HG02840 (cell line): ENCODE measurements around the gene KCNE1.
"Not testable (repeated sequence)": the region's sequence is repeated elsewhere in the genome, so short reads cannot be mapped to it uniquely, and the experiment has no call there.

ENCODE experiments used
- ATAC-seq: cut with Tn5 transposase; IDR thresholded peaks from one replicate; pipeline ENCODE4 v1.9.1; 2021; ENCODE audit warnings: mild to moderate bottlenecking, moderate library complexity, moderate number of reproducible peaks; ENCODE audit not compliant: unreplicated experiment, low FRiP score

The KCNE1 gene

DNA sequence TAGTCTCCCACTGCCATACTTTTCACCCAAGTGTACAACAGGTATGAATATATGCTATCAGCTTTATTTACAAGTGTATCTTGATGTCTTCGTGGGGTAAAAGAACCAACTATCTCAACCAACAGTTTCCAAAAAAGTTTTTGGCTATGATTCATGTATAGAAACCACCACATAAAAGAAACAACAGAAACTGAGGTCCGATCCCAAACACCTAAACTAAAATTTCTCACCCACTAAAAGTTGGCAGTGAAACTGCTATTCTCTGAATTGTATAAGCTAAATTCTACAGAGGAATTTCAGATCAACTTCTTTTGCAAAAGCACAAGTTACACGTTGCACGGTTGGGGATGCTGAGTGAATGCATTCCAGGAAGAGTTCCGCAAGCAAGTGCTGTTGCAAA lies 5.0 kb upstream of the KCNE1 start:
- no peak for ATAC-seq

DNA sequence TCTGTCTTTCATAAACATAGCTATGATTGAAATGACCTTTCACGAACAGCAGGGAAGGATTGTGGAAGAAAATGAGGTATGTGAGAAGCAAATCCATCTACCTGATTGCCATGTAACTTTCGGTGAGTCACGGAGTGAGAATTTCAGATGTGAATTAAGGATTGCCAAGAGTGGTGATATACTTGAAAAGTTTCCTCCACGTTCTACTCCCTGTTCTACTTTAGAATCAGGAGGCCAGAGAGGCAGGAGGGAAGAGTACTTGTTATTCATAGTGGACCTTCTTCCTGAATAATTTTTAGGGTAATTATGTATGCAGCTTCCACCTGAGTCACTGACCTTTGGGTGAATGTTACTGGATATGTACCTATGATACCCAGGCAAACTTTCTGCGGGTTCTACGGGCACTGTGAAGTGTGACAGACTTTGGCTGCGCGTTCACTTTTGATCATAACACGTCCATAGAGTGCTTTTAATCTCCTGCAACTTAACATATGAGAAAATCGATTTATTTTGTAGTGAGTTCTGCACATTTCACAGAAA lies 2.6 kb upstream of the KCNE1 start:
- ATAC-seq = no peak

DNA sequence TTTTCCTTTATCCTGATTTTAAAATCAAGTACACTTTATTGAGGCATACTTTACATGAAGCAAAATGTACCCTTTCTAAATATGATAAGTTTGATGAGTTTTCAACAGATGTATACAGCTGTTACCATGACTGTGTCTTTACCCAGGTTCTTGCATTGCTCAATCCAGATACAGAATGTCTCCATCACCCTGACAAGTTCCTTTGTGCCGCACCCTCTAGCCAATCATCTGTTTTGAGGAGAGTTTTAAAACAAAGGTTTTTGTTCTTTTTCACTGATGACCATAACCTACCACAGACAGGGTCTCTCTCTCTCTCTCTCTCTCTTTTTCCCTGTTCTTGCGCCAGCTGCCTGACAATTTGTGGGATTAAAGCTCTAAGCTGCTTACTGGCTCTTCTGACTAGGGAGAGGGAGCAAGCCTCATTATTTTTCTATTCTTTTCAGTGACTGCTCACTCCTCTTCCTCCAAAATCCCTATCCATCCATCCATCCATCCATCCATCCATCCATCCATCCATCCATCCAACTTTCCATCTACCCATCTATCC lies 1.2 kb upstream of the KCNE1 start:
- no peak for ATAC-seq

DNA sequence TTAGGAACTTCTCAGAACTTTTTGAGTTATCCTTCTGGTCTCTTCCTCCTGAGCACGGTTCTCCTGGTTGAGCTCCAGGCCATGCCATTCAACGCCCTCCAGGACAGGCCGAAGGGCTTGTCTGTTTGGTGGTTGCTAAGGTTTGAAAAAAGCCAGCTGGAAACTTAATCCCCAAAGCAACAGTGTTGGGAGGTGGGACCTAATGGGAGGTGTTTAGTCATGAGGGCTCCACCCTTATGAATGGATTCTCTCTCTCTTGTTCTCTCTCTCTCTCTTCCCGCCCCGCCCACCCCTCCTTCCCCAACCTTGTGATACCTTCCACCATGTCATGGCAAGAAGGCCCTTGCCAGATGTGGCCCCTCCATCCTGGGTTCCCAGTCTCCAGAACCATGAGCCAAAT lies 829 bp downstream of the KCNE1 start:
- ATAC-seq = no peak

DNA sequence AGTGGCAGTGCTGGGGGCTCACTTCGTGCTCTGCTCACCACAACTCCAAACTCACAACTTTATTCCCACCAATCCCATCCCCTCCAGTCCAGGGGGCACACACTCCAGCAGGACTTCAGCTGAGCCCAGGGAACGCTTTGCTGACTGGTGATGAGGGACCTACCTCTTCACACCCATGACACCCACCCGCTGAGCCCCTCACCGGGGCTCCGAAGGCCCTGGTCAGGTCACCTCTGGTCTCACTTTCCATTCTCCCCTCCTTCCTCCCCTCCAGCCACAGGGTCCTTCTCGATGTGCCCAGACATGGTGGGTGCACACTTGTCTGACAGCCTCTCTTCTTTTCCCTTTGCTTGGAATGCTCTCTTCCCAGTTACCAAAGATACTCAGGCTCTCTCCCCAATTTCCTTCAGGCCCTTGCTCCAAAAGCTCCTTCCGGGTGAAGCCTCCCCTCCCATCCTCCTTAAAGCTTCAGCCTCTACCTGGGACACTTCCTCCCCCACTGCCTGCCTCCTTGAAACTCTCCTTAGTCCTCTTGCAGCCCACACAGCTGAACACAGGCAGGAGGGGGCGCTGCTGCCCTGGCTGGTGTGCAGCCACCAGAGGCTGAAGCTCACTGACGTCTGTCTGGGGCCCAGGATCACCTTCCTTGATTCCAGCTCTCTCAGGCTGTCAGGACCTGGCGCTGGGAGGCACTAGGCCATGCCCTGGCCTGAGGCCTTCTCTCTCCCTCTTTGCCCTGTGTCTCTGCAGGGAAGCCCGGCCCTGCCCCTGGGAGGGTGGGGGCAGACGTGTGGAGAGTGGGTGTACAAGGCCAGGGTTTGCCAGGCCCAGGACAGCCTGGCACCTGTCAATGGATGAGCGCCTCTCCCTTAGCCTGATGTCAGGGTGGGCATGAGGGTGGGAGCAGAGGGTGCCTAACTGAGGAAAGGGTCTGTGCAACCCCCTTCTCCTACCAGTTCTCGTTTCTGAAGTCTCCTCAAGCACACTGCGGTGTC lies 1.6 kb downstream of the KCNE1 start:
- no peak for ATAC-seq

DNA sequence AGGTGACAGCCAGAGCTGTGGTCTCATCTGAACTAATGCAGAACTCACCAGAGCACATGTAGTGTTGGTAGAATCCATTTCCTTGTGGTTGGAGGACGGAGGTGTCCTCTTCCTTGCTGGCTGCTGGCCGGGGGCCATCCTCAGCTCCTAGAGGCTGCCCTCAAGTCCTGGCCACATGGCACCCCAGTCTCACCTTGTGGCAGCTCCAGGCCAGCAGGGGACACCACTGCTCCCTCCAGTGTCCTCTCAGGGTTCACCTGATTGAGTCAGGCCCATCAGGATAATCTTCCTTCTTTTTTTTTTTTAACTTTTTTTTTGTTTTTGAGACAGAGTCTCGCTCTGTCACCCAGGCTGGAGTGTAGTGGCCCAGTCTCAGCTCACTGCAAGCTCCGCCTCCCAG lies 2.9 kb downstream of the KCNE1 start:
- ATAC-seq = no peak

DNA sequence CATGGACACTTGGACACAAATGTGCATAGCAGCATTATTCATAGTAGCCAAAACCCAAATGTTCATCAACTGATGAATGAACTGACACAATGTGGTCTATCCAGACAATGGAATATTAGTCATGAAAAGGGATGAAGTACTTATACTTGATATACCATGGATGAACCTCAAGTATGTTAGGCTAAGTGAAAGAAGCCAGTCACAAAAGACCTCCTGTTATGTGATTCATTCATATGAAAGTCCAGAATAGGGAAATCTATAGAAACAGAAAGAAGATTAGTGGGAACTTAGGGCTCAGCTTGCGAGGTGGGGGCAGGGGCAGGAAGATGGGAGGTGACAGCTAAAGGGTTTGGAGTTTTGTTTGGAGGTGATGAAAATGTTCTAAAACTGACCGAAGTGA lies 7.4 kb downstream of the KCNE1 start:
- no peak for ATAC-seq

DNA sequence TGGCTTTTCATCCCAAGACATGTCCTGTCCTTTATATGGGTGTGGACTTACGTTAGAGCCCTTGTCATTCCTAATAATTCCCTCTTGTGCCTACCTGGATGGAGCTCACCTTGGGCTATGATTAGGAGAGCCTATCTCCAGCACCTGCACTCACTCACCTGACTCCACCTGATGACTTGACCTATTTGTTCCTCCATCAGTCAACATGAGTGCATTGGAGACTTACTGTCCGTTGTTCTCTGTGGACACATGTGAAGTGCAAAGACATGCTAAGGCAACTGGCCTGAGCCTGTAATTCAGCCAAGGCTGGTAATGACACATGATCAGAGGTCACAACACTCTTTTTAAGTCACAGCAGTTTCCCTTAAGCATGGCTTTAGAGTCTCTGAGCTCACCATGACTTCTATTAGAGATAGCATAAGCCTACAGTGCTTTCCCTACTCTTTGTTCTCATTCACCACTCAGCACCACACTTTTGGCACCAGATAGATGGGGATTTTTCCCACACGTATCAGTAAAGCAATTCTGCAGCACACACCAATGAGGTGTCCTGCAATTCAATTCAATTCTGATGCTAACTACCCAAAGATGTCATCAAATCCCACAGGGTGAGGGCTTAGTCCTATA lies 9.4 kb downstream of the KCNE1 start:
- ATAC-seq = no peak

DNA sequence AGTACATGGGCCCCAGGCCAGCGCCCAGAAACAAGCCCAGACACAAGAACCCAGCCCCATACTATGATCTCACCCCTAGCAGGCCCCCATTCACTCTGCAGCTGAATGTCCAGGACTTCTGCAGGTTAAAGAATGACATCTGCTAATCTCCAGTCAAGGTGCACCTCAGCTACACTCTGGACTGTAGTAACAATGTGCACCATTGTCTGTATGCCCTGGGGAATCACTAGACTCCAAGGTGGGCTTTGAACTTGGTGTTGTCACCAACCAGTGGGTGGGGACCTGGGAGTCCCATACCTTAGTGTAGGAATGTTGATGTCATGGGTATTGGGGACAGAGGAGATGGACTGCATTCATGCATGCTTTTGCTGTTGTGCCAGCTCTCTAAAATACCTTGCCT lies 10.3 kb downstream of the KCNE1 start:
- ATAC-seq = no peak

DNA sequence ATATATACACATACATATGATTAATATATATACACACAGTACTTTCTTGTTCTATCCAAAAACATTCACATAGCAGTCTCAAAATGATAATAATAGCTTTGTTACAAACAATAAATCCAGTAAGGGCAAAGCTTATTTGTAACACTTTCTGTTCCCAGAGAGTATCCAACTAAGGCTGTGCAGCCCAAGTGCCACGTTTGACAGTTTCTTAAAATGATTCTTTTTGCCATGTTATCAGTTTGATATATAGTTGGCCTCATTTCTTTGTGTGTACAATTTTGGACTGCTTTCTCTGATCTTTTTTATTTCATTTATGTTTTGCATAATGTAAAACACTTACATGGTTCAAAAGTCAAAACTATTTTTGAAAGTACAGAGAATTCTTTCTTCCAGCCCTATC lies 11.8 kb downstream of the KCNE1 start:
- ATAC-seq = no peak

DNA sequence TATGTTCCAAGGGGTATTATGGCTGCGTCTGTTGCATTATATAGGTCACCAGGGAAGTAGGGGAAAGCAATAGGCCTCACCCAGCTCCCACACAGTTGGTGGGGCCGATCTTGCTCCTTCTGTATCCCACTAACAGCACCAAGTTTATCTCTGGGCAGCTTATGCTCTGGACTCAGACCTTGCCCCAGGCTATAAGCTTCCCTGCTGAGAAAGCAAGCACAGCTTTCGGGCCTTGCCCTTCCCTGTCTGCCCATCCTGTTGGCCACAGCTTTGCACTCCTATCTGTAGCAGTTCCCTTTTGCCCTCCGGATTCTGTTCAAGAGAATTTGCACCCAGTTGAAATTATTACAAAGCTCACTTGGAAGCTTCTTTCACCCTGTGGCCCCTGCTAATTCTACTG lies 12.9 kb downstream of the KCNE1 start:
- ATAC-seq = no peak

DNA sequence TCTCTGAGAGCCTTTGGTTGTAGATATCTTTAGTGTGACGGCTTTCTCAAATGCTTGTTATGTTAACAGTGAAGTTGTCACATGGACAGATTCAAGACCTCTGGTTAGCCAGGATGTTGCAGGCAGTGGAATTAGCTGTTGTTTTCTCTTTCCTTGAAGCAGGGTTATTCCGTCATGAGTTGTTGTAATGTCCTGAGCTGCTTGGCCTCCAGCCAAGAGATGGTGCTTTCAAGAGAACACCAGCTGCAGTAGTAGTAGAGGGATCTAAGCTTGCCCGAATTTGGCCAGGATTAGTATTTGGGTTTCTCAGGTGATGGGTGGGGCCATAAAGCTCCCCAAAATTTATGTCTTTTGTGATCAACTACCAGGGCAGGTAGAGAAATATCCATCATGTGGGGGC lies 13.4 kb downstream of the KCNE1 start:
- no peak for ATAC-seq

DNA sequence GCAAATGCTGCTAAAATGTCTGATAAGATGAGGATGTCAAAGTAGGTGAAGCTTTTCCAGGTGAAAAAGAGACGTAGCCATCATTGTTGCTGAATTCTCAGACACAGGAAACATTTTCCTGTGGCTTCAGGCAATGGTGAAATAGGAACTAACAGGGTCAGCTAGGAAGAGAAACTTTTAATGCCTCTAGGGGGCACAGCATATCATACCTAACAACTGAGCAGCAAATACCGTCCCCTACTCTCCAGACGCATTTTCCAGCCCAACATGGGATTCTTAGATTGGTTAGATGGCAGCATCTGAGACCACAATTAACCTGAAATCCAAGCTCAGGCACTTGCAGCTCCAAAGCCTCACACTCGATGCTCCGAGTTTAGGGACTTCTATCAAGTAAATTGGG lies 28.2 kb downstream of the KCNE1 start:
- ATAC-seq = not testable (repeated sequence)

DNA sequence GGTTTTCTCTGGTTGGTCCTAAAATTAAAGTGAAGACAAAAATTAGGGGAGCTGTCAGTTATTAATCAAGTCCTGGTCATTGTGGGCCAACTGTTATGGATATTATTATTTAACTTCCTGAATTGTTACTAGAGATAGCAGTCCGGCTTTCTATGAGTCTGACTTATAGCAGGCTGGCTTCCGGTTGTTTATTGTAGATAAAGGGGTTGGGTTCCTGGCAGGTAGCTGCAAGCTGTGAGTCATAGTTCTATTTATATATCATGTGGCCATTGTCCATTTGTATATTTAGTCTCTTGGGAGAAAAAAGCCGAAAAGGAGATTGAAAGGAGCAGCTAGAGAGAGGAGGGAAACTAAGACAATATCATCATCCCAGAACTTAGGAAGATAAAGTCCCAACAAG lies 28.6 kb downstream of the KCNE1 start:
- not testable (repeated sequence) for ATAC-seq

DNA sequence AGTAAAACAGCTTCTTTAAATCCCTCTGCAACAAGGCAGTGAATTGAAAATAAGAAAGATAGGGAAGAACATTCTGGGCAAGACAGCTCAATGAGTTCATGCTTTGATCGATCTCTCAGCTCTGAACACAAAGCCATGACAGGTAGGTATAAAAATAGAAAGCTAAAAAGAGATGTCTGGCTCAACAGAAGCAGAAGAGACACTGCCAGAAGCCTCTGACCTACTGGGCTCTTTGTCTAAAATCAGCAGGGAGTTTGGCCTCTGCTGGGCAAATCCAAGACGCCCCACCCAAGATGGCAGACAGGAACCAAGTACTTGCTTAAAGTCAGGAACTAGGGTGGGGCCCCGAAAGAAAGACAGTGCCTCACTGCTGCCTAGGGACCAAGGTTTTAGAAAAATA lies 44.7 kb downstream of the KCNE1 start:
- not testable (repeated sequence) for ATAC-seq

DNA sequence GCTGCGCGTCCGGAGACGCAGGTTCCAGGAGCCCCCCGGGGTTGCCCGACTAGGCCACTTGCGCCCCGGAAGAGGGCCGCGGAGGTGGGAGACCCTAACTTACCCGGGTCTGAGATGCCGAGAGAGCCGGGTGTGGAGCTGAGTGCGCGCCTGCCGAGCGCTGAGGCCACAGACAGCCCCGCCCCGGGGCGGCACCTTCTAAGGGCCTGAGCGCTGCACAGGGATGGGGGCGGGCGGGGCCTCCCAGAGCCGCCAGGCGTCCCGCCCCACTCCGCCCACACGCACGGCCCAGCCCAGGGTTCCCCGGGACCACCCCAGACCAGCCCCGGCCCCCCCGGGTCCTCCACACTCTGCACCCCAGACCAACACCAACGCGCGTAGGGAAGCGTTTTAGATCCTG lies 52.6 kb downstream of the KCNE1 start:
- not testable (repeated sequence) for ATAC-seq

DNA sequence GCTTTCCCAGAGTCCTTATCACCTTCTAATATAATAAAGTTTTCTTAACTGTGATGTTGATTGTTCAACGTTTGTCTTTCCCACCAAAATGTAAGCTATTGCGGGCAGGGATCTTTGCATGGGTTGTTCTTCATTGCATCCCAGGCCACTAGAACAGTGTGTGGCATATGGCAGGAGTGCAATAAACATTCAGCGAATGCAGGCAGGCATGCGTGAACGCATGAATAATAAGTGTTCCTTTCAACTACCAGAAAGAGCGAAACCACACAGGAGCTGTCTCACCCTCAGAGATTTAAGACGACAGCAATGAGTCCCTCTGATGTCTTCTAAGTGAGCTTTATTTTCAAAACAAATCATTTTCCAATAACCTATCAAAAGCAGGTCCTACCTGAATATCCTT lies 53.7 kb downstream of the KCNE1 start:
- not testable (repeated sequence) for ATAC-seq

DNA sequence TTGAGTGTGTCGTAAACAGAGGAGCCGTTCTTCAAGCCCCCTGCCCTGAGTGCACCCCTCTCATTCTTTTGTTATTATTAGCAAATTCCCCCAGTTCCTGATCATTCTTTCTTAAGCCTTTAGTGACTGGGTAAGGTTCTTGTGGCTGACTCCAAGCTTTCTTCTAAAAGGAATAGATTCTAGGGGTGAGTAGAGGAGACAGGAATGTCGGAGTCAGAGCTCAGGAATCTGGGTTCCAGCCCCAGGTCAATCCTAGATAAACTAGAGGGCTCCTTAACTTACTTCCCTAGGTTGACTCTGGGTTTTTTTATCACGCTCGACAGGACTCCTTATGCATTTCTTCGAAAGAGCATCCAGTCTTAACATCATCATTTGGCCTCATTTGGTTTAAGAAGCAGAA lies 55.8 kb downstream of the KCNE1 start:
- not testable (repeated sequence) for ATAC-seq

DNA sequence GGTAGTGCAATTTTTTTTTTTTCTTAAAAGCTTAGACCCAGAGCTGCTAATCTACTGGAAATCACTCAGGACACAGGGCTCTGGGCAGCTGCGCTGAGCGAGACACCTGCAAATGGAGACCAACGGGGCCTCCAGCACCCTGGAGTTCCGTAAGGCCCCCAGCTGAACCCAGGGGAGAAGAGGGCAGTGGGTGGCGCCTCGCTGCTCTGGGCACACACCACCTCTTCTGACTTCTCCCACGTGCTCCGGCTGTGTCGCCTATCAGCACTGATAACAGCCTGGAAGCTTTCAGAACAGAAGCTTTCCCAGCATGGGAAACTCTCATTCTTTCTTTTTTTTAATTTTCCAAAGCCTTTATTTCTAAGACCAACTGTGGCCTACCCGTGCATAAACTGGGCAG lies 56.4 kb downstream of the KCNE1 start:
- not testable (repeated sequence) for ATAC-seq

DNA sequence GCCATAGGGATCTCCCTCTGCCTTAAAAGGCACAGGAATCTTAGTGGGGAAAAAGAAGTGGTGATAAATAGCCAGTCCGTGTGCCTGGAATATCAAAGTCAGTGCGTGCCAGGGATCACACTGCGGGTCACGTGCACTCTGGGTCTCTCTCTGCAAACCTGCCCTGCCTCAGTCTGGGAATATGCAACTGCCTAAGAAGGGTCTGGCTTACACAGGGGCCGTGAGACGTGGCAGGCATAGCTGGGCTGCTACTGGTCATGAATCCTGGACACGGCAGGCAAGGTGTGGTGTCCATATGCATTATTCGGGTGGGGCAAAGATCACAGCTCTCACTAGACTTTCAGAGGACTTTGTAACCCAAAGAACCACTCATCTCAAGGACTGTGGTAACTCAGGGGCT lies 65.0 kb downstream of the KCNE1 start:
- not testable (repeated sequence) for ATAC-seq

DNA sequence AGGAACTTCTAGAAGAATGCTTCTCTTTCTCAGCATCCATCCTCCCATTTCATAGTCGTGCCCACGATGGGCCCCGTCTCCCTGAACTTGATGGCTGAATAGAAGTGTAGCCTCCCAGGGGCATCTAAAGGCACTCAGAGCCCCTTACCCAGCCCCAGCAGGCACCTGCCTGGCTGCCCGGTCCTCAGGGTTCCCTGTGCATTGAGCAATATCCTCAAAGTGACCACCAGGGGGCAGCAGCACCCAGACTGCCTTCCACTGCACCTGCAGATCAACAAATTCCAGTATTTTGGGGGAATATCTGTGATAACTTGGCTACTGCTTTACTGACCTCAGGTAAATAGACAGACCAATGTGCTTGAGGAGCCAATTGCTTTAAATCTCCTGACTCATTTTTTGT lies 68.5 kb downstream of the KCNE1 start:
- not testable (repeated sequence) for ATAC-seq
